HEK293 (cell line): ENCODE data around the gene CA6.

Source experiments
- CTCF ChIA-PET: fragments of 350-600 bp; formaldehyde crosslinking; extraction: SDS; loops from one replicate; lab custom pipeline; 2021; ENCODE audit warnings: antibody characterized with exemption; lab: Yijun Ruan, JAX
- POLR2A ChIA-PET: fragments of 300-600 bp; formaldehyde crosslinking; extraction: SDS; loops from one replicate; lab custom pipeline; 2020; ENCODE audit warnings: antibody characterized with exemption, inconsistent platforms; lab: Yijun Ruan, JAX
- H3K27ac ChIP-seq: fragments of 200-500 bp; sonication (Bioruptor generic); 2 replicates; pipeline ENCODE4 v1.5.1; 2014; ENCODE audit warnings: low read depth, low read length, control low read depth, inconsistent platforms; ENCODE audit errors: extremely low read depth
- H3K36me3 ChIP-seq, 2 experiments: fragments of 200-500 bp in 1 of 2; sonication (Bioruptor generic) in 1 of 2; 1 replicate in 1 of 2; 2 replicates in 1 of 2; pipeline ENCODE4 v1.5.1; 2014 to 2017; ENCODE audit warnings: inconsistent platforms in 2 of 2, low read length in 2 of 2; ENCODE audit not compliant: control insufficient read depth in 2 of 2, insufficient read depth in 1 of 2
- H3K4me1 ChIP-seq: fragments of 200-500 bp; sonication (Bioruptor generic); 2 replicates; pipeline ENCODE4 v1.5.1; 2014; ENCODE audit warnings: mild to moderate bottlenecking, low read length, inconsistent platforms; ENCODE audit not compliant: control insufficient read depth, insufficient read depth
- H3K4me3 ChIP-seq: 2 replicates; pipeline ENCODE4 v1.5.1; 2011; ENCODE audit warnings: low read depth, mild to moderate bottlenecking, control low read depth, low read length, moderate library complexity
- H3K9me3 ChIP-seq: fragments of 200-500 bp; sonication (Bioruptor generic); 2 replicates; pipeline ENCODE4 v1.5.1; 2014; ENCODE audit warnings: low read depth, low read length, inconsistent platforms; ENCODE audit not compliant: control insufficient read depth, insufficient read depth
- EGR2 ChIP-seq: fragments of 450-650 bp; formaldehyde crosslinking; IDR thresholded peaks from 2 replicates; pipeline ENCODE4 v1.5.1; 2016; ENCODE audit warnings: low read depth, missing biosample characterization, missing genetic modification characterization
- ELK4 ChIP-seq: IDR thresholded peaks from 2 replicates; pipeline ENCODE4 v1.6.1; 2011; ENCODE audit warnings: mild to moderate bottlenecking, low read depth, low read length, borderline replicate concordance
- IKZF3 ChIP-seq: fragments of 450-650 bp; IDR thresholded peaks from 2 replicates; pipeline ENCODE4 v1.5.0; 2018; ENCODE audit warnings: missing biosample characterization, mild to moderate bottlenecking, missing genetic modification characterization, moderate library complexity
- KLF17 ChIP-seq: fragments of 450-650 bp; formaldehyde crosslinking; IDR thresholded peaks from 2 replicates; pipeline ENCODE4 v1.5.1; 2016; ENCODE audit warnings: missing biosample characterization, missing genetic modification characterization
- KLF7 ChIP-seq: fragments of 450-650 bp; formaldehyde crosslinking; IDR thresholded peaks from 2 replicates; pipeline ENCODE4 v1.5.1; 2016; ENCODE audit warnings: missing biosample characterization, missing genetic modification characterization, borderline replicate concordance
- SETDB1 ChIP-seq: IDR thresholded peaks from one replicate; pipeline ENCODE4 v1.6.1; 2017; ENCODE audit warnings: mild to moderate bottlenecking, low read length, moderate library complexity, mixed read lengths; ENCODE audit not compliant: insufficient read length
- SP7 ChIP-seq: fragments of 450-650 bp; formaldehyde crosslinking; IDR thresholded peaks from 2 replicates; pipeline ENCODE4 v1.5.1; 2016; ENCODE audit warnings: missing biosample characterization, missing genetic modification characterization
- ZFHX2 ChIP-seq: fragments of 450-650 bp; formaldehyde crosslinking; conservative IDR thresholded peaks from 2 replicates; pipeline ENCODE4 v1.5.1; 2016; ENCODE audit warnings: missing biosample characterization, missing genetic modification characterization
- ZFP69B ChIP-seq: fragments of 450-650 bp; formaldehyde crosslinking; IDR thresholded peaks from 2 replicates; pipeline ENCODE4 v1.5.1; 2016; ENCODE audit warnings: missing biosample characterization, missing genetic modification characterization
- ZNF121 ChIP-seq: fragments of 450-650 bp; formaldehyde crosslinking; IDR thresholded peaks from 2 replicates; pipeline ENCODE4 v1.5.1; 2016; ENCODE audit warnings: missing biosample characterization, missing genetic modification characterization
- ZNF133 ChIP-seq: fragments of 450-650 bp; formaldehyde crosslinking; IDR thresholded peaks from 2 replicates; pipeline ENCODE4 v1.5.1; 2016; ENCODE audit warnings: missing biosample characterization, missing genetic modification characterization
- ZNF16 ChIP-seq: fragments of 450-650 bp; formaldehyde crosslinking; IDR thresholded peaks from 2 replicates; pipeline ENCODE4 v1.5.1; 2016; ENCODE audit warnings: low read depth, missing biosample characterization, missing genetic modification characterization
- ZNF175 ChIP-seq: fragments of 450-650 bp; formaldehyde crosslinking; IDR thresholded peaks from 2 replicates; pipeline ENCODE4 v1.5.1; 2016; ENCODE audit warnings: missing biosample characterization, missing genetic modification characterization
- ZNF426 ChIP-seq: fragments of 450-650 bp; formaldehyde crosslinking; IDR thresholded peaks from 2 replicates; pipeline ENCODE4 v1.5.1; 2017; ENCODE audit warnings: missing biosample characterization, missing genetic modification characterization, mild to moderate bottlenecking, inconsistent platforms, moderate library complexity
- ZNF629 ChIP-seq: fragments of 450-650 bp; formaldehyde crosslinking; IDR thresholded peaks from 2 replicates; pipeline ENCODE4 v1.5.1; 2017; ENCODE audit warnings: missing biosample characterization, missing genetic modification characterization
- ZNF654 ChIP-seq: fragments of 450-650 bp; formaldehyde crosslinking; IDR thresholded peaks from 2 replicates; pipeline ENCODE4 v1.5.1; 2016; ENCODE audit warnings: low read depth, missing biosample characterization, missing genetic modification characterization
- ZNF792 ChIP-seq: fragments of 450-650 bp; formaldehyde crosslinking; IDR thresholded peaks from 2 replicates; pipeline ENCODE4 v1.5.1; 2016; ENCODE audit warnings: missing biosample characterization, missing genetic modification characterization
- TF ChIP-seq, protein P1 (sequence below): fragments of 450-650 bp; formaldehyde crosslinking; IDR thresholded peaks from 2 replicates; pipeline ENCODE4 v1.5.1; 2016; ENCODE audit warnings: missing biosample characterization, missing genetic modification characterization

The CA6 gene

DNA sequence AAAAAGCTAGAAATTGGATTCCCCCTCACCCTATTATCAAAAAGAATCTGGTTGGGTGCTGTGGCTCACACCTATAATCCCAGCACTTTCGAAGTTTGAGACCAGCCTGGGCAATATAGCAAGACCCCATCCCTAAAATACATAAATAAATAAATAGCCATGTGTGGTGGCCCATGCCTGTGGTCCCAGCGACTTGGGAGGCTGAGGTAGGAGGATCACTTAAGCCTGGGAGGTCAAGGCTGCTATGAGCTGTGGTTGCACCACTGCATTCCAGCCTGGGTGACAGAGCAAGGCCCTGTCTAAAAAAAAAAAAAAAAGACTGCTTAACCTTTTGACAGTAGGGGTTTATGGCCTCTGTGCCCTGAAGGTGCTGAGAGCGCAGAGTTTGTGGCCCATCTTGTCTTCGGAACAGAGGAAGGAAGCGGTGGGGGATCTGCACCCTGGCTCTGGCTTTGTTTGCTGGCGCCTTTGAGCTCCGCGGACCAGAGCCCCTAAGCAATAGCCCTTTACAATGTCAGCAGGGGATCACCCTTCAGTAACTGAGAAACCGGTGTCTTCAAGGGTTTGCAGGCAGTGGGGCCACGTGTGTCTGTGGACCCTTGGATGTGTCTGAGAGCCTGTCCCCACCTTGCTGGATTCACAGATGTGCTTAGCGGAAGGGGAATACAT is 58.5 kb downstream of the CA6 start:
- POLR2A ChIA-PET: interaction anchor here (1.7 kb wide), 1 partner anchor 86 kb away, joined by 6 read pairs; no protein-coding TSS in a partner anchor
- Histone ChIP-seq H3K4me3 (no peak overlapping the region), H3K36me3 (no peaks in the 10 kb centered on the region), H3K9me3 (no peaks in the 10 kb centered on the region), H3K27ac (no peak overlapping the region), H3K4me1 (no peaks in the 10 kb centered on the region)
- CTCF ChIA-PET: interaction anchor here (0.6 to 4.0 kb wide), 25 partner anchors 8 to 1029 kb away, joined by 3 to 88 read pairs (median 7); no protein-coding TSS in a partner anchor
- no peak for TF ChIP-seq ZNF175
- TF ChIP-seq ZNF121 (tag by site-specific recombination): peak; percentile 68; the same call in 1 of the 2 replicates
- no peak for TF ChIP-seq ZNF426 (tag by site-specific recombination)
- TF ChIP-seq, all 188 proteins: peak for 1

DNA sequence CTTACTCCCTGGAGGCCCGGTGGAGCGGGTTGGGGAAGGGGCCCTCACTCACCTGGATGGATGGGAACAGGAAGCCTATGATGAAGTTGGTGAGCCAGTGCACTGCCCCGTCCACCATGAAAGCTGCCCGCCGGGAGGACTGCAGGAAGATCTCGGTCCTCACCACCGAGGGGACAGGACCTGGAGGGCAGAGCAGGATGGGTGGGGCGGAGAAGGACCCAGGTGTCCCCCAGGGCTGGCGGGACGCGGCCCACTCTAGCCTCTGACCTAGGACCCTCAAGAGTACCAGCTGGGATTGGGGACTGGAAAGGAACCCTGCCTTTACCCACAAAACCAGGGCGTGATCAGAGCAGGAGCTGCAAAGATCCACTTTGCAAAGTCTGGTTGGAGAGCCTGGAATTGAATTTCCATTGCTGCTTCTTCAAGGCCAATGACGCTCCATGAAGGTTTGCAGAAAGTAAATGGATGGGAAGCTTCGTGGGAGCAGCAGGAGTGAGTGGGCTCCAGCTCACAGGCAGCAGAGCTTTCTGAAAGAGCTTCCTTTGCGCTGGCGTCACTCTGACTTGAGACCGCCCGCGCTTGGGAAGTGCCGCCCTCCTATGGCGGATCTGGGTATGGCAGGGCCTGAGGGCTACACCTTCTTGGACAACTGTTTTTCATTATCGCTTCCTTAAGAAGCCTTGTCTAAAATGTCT is 59.2 kb downstream of the CA6 start:
- no peak overlapping the region for H3K4me3 ChIP-seq
- no peaks in the 10 kb centered on the region for H3K36me3 ChIP-seq
- peak; percentile 40; the same call in 1 of the 2 replicates for TF ChIP-seq ZFP69B (tag by site-specific recombination)
- peak; percentile 79 for TF ChIP-seq ZFHX2 (tag by site-specific recombination)
- no peak for TF ChIP-seq ZNF792 (tag by site-specific recombination)
- TF ChIP-seq KLF17 (tag by site-specific recombination): 0 out of 2 replicates have a peak, but pooled peaks have one; percentile 32
- TF ChIP-seq ZNF654: peak; percentile 59
- no peak for TF ChIP-seq ZNF133 (tag by site-specific recombination)
- no peak for TF ChIP-seq KLF7 (tag by site-specific recombination)
- TF ChIP-seq ZNF629: peak; percentile 40; the same call in 1 of the 2 replicates
- no peak for TF ChIP-seq IKZF3 (tag by site-specific recombination)
- TF ChIP-seq ZNF16 (tag by site-specific recombination): no peak
- TF ChIP-seq SETDB1: no peak
- TF ChIP-seq SP7 (tag by site-specific recombination): 0 out of 2 replicates have a peak, but pooled peaks have one; percentile 20
- no peak for TF ChIP-seq ELK4
- TF ChIP-seq EGR2 (tag by site-specific recombination): peak; percentile 69; the same call in 1 of the 2 replicates
- TF ChIP-seq, protein P1, sequence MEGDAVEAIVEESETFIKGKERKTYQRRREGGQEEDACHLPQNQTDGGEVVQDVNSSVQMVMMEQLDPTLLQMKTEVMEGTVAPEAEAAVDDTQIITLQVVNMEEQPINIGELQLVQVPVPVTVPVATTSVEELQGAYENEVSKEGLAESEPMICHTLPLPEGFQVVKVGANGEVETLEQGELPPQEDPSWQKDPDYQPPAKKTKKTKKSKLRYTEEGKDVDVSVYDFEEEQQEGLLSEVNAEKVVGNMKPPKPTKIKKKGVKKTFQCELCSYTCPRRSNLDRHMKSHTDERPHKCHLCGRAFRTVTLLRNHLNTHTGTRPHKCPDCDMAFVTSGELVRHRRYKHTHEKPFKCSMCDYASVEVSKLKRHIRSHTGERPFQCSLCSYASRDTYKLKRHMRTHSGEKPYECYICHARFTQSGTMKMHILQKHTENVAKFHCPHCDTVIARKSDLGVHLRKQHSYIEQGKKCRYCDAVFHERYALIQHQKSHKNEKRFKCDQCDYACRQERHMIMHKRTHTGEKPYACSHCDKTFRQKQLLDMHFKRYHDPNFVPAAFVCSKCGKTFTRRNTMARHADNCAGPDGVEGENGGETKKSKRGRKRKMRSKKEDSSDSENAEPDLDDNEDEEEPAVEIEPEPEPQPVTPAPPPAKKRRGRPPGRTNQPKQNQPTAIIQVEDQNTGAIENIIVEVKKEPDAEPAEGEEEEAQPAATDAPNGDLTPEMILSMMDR: peak; percentile 66
- H3K27ac ChIP-seq: no peak overlapping the region
- POLR2A ChIA-PET: interaction anchor here (0.7 to 1.7 kb wide), 3 partner anchors 87 to 102 kb away, joined by 3 to 6 read pairs (median 3); no protein-coding TSS in a partner anchor
- no peaks in the 10 kb centered on the region for H3K9me3 ChIP-seq
- CTCF ChIA-PET: interaction anchor here (0.5 to 4.0 kb wide), 55 partner anchors 8 to 1030 kb away, joined by 3 to 88 read pairs (median 4); partner anchors contain the start of gene H6PD
- no peaks in the 10 kb centered on the region for H3K4me1 ChIP-seq
